Measurements from ENCODE around the gene MACROD1. TPM values are rescaled to one million over a fixed set of nuclear protein-coding genes. Genes with fewer than 3 reads are reported as not detected.

MACROD1 gene
- total RNA-seq, 1 experiment from 2014 or later: 36.9 TPM

DNA sequence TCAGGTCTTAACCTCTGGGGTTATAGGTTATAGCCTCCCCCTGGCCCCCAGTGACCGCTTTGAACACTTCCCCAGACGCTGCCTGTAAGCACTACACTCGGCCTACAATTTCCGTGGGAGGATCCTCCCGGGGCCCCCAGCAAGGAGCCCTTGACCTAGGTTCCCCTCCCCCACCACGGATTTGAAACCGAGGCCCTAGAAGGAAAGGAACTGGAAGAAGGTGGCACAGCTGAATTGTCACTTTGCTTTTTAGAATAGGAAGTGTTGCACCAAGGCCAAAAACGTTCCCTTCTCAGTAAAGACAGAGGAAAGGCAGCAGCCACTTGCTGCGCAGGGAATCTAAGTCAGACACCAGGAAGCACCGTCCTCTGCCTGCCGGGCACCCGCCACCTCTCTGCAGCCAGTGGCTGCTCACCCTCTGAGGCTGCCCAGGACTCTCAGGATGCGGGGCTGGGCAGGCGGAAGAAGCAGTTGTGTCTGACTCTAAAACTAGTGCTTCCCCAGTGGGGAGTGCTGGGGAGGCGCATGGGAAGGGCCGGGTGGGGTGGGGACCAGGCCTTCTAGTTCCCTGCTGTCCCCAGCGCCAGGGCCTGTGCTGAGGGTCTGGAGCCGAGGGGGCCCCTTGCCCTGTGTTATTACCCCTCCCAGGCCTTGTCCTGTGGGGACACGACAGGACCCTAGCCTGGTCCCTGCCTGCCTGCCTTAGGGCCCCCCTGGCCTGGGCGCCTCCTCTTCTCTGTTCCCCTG is 138.1 kb downstream of the MACROD1 start (continued):
- TF ChIP-seq FOXK1 (CRISPR knock-in tag; IDR thresholded peaks at IDR 0.05) (no peak), ESRRA (CRISPR knock-in tag; IDR thresholded peaks at IDR 0.05; ENCODE audit: borderline replicate concordance) (no peak), ZNF138 (CRISPR knock-in tag; conservative IDR thresholded peaks at IDR 0.05) (no peak), SOX15 (CRISPR knock-in tag; IDR thresholded peaks at IDR 0.05) (no peak)
- TF ChIP-seq, protein P1, sequence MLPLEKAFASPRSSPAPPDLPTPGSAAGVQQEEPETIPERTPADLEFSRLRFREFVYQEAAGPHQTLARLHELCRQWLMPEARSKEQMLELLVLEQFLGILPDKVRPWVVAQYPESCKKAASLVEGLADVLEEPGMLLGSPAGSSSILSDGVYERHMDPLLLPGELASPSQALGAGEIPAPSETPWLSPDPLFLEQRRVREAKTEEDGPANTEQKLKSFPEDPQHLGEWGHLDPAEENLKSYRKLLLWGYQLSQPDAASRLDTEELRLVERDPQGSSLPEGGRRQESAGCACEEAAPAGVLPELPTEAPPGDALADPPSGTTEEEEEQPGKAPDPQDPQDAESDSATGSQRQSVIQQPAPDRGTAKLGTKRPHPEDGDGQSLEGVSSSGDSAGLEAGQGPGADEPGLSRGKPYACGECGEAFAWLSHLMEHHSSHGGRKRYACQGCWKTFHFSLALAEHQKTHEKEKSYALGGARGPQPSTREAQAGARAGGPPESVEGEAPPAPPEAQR (CRISPR knock-in tag; IDR thresholded peaks at IDR 0.05): no peak

DNA sequence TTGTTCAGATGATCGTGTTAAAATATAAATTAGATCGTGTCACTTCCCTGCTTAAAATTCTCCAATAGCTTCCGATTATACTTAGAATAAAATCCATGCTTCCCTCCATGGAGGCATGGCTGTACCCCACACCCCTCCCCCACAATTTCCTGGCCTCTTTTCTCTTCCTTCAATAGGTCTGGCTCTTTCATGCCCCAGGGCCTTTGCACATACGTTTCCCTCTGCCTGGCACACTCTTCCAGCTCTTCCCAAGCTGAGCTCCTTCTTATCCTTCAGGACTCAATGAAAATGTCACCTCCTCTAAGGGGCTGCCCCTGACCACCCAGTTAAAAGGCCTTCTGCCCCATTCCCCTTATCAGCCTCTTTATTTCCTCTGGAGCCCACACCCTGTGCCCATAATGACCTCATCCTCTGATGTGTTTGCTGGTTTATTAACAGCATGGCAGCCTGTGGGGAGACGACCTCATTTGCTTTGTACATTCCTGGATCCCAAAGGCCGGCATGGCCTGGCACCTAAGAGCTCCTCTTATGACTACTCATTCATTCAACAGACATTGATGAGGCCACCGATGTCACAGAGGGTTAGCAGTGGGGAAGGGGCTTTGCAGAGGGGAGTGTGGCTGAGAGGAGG is 139.2 kb downstream of the MACROD1 start:
- H3K36me3 Mint-ChIP-seq: no peaks in the 10 kb centered on the region
- ATAC-seq (no peak), DNase-seq (ENCODE audit: low spot score) (no peak)
- peaks cover 51% of the 10 kb centered on the region for H3K27me3 Mint-ChIP-seq (ENCODE audit: low read depth)
- H3K4me1 Mint-ChIP-seq: peaks cover 69% of the 10 kb centered on the region
- no peaks in the 10 kb centered on the region for H3K9me3 Mint-ChIP-seq
- H3K4me3 Mint-ChIP-seq: no peak overlapping the region
- CTCF ChIA-PET: interaction anchor here (0.8 to 9.6 kb wide), 3 partner anchors 19 to 120 kb away, joined by 3 to 75 read pairs (median 3); no protein-coding TSS in a partner anchor
- peak overlapping the region; percentile 19 for H3K27ac Mint-ChIP-seq
- POLR2A ChIA-PET: interaction anchor here (1.0 kb wide), 1 partner anchor 109 kb away, joined by 3 read pairs; no protein-coding TSS in a partner anchor
- TF ChIP-seq MYBL2 (CRISPR knock-in tag; IDR thresholded peaks at IDR 0.05) (no peak), NFYB (CRISPR knock-in tag; conservative IDR thresholded peaks at IDR 0.05; ENCODE audit: low read depth) (no peak), ZNF219 (CRISPR knock-in tag; IDR thresholded peaks at IDR 0.05; ENCODE audit: borderline replicate concordance) (no peak), FOXJ3 (CRISPR knock-in tag; IDR thresholded peaks at IDR 0.05; ENCODE audit: borderline replicate concordance) (no peak), MXD4 (CRISPR knock-in tag; IDR thresholded peaks at IDR 0.05; ENCODE audit: borderline replicate concordance) (no peak), SMAD4 (CRISPR knock-in tag; IDR thresholded peaks at IDR 0.05) (no peak), ETV6 (CRISPR knock-in tag; IDR thresholded peaks at IDR 0.05) (no peak), ZBTB21 (CRISPR knock-in tag; IDR thresholded peaks at IDR 0.05; ENCODE audit: borderline replicate concordance) (no peak), GABPB1 (CRISPR knock-in tag; IDR thresholded peaks at IDR 0.05) (no peak), ZNF671 (CRISPR knock-in tag; IDR thresholded peaks at IDR 0.05) (no peak), SP1 (CRISPR knock-in tag; conservative IDR thresholded peaks at IDR 0.05) (no peak), JAZF1 (CRISPR knock-in tag; IDR thresholded peaks at IDR 0.05) (no peak), TEAD4 (CRISPR knock-in tag; IDR thresholded peaks at IDR 0.05) (no peak)
- TF ChIP-seq, protein P1 (CRISPR knock-in tag; IDR thresholded peaks at IDR 0.05): no peak
- TF ChIP-seq, protein P2, sequence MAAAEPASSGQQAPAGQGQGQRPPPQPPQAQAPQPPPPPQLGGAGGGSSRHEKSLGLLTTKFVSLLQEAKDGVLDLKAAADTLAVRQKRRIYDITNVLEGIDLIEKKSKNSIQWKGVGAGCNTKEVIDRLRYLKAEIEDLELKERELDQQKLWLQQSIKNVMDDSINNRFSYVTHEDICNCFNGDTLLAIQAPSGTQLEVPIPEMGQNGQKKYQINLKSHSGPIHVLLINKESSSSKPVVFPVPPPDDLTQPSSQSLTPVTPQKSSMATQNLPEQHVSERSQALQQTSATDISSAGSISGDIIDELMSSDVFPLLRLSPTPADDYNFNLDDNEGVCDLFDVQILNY (CRISPR knock-in tag; IDR thresholded peaks at IDR 0.05): no peak
- TF ChIP-seq, protein P3, sequence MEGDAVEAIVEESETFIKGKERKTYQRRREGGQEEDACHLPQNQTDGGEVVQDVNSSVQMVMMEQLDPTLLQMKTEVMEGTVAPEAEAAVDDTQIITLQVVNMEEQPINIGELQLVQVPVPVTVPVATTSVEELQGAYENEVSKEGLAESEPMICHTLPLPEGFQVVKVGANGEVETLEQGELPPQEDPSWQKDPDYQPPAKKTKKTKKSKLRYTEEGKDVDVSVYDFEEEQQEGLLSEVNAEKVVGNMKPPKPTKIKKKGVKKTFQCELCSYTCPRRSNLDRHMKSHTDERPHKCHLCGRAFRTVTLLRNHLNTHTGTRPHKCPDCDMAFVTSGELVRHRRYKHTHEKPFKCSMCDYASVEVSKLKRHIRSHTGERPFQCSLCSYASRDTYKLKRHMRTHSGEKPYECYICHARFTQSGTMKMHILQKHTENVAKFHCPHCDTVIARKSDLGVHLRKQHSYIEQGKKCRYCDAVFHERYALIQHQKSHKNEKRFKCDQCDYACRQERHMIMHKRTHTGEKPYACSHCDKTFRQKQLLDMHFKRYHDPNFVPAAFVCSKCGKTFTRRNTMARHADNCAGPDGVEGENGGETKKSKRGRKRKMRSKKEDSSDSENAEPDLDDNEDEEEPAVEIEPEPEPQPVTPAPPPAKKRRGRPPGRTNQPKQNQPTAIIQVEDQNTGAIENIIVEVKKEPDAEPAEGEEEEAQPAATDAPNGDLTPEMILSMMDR (IDR thresholded peaks at IDR 0.05): no peak
- TF ChIP-seq, protein P4, sequence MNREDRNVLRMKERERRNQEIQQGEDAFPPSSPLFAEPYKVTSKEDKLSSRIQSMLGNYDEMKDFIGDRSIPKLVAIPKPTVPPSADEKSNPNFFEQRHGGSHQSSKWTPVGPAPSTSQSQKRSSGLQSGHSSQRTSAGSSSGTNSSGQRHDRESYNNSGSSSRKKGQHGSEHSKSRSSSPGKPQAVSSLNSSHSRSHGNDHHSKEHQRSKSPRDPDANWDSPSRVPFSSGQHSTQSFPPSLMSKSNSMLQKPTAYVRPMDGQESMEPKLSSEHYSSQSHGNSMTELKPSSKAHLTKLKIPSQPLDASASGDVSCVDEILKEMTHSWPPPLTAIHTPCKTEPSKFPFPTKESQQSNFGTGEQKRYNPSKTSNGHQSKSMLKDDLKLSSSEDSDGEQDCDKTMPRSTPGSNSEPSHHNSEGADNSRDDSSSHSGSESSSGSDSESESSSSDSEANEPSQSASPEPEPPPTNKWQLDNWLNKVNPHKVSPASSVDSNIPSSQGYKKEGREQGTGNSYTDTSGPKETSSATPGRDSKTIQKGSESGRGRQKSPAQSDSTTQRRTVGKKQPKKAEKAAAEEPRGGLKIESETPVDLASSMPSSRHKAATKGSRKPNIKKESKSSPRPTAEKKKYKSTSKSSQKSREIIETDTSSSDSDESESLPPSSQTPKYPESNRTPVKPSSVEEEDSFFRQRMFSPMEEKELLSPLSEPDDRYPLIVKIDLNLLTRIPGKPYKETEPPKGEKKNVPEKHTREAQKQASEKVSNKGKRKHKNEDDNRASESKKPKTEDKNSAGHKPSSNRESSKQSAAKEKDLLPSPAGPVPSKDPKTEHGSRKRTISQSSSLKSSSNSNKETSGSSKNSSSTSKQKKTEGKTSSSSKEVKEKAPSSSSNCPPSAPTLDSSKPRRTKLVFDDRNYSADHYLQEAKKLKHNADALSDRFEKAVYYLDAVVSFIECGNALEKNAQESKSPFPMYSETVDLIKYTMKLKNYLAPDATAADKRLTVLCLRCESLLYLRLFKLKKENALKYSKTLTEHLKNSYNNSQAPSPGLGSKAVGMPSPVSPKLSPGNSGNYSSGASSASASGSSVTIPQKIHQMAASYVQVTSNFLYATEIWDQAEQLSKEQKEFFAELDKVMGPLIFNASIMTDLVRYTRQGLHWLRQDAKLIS (CRISPR knock-in tag; IDR thresholded peaks at IDR 0.05; ENCODE audit: borderline replicate concordance): no peak
- TF ChIP-seq, protein P5, sequence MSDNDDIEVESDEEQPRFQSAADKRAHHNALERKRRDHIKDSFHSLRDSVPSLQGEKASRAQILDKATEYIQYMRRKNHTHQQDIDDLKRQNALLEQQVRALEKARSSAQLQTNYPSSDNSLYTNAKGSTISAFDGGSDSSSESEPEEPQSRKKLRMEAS (CRISPR knock-in tag; IDR thresholded peaks at IDR 0.05): no peak
- TF ChIP-seq, protein P6, sequence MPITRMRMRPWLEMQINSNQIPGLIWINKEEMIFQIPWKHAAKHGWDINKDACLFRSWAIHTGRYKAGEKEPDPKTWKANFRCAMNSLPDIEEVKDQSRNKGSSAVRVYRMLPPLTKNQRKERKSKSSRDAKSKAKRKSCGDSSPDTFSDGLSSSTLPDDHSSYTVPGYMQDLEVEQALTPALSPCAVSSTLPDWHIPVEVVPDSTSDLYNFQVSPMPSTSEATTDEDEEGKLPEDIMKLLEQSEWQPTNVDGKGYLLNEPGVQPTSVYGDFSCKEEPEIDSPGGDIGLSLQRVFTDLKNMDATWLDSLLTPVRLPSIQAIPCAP (CRISPR knock-in tag; IDR thresholded peaks at IDR 0.05): no peak

All from WTC11 (cell line).